Keratinocyte (primary cell): ENCODE results near the gene FIGN.

ENCODE experiments used
- EZH2 ChIP-seq: IDR thresholded peaks from one replicate; pipeline ENCODE4 v1.6.1; 2012; ENCODE audit warnings: inconsistent platforms, mild to moderate bottlenecking, low read length, moderate library complexity
- TF ChIP-seq, protein P1 (sequence below), 3 experiments: IDR thresholded peaks in 1 of 3; conservative IDR thresholded peaks in 1 of 3; optimal IDR thresholded peaks in 1 of 3; 2 replicates in 2 of 3; 3 replicates in 1 of 3; pipeline versions ENCODE3 to v1.5.1; 2011; ENCODE audit warnings: low read length in 3 of 3, mild to moderate bottlenecking in 3 of 3, moderate library complexity in 2 of 3, control low read depth in 1 of 3, inconsistent platforms in 1 of 3; ENCODE audit not compliant: insufficient read depth in 2 of 3; ENCODE audit errors: extremely low read depth in 1 of 3

DNA sequence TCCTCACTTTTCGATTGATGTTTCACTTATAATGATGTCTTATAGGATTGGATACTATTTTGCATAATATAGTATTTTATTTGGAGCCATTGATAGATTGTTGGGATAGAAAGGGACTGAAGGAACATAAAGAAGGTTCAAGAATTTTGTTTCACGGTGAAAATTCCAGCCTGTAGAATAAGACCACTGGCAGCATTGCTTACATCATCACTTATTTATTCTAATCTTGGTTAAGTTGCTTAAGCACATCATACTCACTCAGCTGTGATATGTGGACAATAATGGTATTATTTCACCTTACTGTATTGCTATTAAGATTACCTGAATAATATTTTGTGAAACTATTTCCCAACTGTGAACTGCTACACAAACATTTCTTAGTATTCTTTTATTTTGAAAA lies 118.3 kb downstream of the FIGN start:
- TF ChIP-seq, protein P1, sequence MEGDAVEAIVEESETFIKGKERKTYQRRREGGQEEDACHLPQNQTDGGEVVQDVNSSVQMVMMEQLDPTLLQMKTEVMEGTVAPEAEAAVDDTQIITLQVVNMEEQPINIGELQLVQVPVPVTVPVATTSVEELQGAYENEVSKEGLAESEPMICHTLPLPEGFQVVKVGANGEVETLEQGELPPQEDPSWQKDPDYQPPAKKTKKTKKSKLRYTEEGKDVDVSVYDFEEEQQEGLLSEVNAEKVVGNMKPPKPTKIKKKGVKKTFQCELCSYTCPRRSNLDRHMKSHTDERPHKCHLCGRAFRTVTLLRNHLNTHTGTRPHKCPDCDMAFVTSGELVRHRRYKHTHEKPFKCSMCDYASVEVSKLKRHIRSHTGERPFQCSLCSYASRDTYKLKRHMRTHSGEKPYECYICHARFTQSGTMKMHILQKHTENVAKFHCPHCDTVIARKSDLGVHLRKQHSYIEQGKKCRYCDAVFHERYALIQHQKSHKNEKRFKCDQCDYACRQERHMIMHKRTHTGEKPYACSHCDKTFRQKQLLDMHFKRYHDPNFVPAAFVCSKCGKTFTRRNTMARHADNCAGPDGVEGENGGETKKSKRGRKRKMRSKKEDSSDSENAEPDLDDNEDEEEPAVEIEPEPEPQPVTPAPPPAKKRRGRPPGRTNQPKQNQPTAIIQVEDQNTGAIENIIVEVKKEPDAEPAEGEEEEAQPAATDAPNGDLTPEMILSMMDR (optimal IDR thresholded peaks at IDR 0.05 in 1 of 3, IDR thresholded peaks at IDR 0.05 in 1 of 3, conservative IDR thresholded peaks at IDR 0.05 in 1 of 3; ENCODE audit: extremely low read depth in 1 of 3, insufficient read depth in 2 of 3, low read length in 3 of 3) = no peak
- TF ChIP-seq EZH2 = no peak
